H1 (cell line): Measurements from ENCODE around the gene PYGB. TPM values are rescaled to one million over a fixed set of nuclear protein-coding genes. Genes with fewer than 3 reads are reported as not detected.

ENCODE experiments used
- CTCF ChIA-PET: fragments of 300-600 bp; sonication (Branson Sonifier 250); formaldehyde crosslinking; loops from one replicate; lab custom pipeline; 2021; ENCODE audit not compliant: partially characterized antibody; lab: Charles Lee
- POLR2A ChIA-PET: fragments of 300-600 bp; sonication (Branson Sonifier 250); formaldehyde crosslinking; loops from one replicate; lab custom pipeline; 2021; ENCODE audit warnings: inconsistent platforms; ENCODE audit not compliant: partially characterized antibody; lab: Charles Lee
- DNase-seq, 2 experiments: peaks; one replicate each; pipeline versions ENCODE4 v3.0.0 to v3.0.0-alpha.2; 2010 to 2022; ENCODE audit warnings: low spot score in 2 of 2, low read depth in 1 of 2, mixed read lengths in 1 of 2
- FAIRE-seq: peaks from 2 replicates; lab custom pipeline; 2011; peaks lifted over from hg19 to GRCh38; lab: Jason Lieb, UNC
- H2AFZ ChIP-seq: 2 replicates; pipeline ENCODE4 v1.8.1; 2012; ENCODE audit warnings: low read length, inconsistent platforms
- H2AK5ac ChIP-seq: 2 replicates; pipeline ENCODE4 v1.6.1; 2013; ENCODE audit warnings: low read depth, low read length
- H2BK120ac ChIP-seq: replicated peaks from 2 replicates; pipeline ENCODE3; 2013; ENCODE audit warnings: low read depth, low read length, inconsistent platforms
- H2BK12ac ChIP-seq: 2 replicates; pipeline ENCODE4 v1.6.1; 2013; ENCODE audit warnings: low read depth, low read length
- H2BK15ac ChIP-seq: 2 replicates; pipeline ENCODE4 v1.6.1; 2013; ENCODE audit warnings: low read length
- H2BK20ac ChIP-seq: 2 replicates; pipeline ENCODE4 v1.6.1; 2013; ENCODE audit warnings: low read length
- H2BK5ac ChIP-seq: 2 replicates; pipeline ENCODE4 v1.6.1; 2013; ENCODE audit warnings: low read depth, low read length
- H3K14ac ChIP-seq: 2 replicates; pipeline ENCODE4 v1.6.1; 2013; ENCODE audit warnings: inconsistent platforms; ENCODE audit not compliant: insufficient read length
- H3K18ac ChIP-seq: 2 replicates; pipeline ENCODE4 v1.6.1; 2013; ENCODE audit warnings: low read length; ENCODE audit errors: extremely low read depth
- H3K23ac ChIP-seq: 2 replicates; pipeline ENCODE4 v1.6.1; 2013; ENCODE audit warnings: inconsistent platforms; ENCODE audit not compliant: insufficient read length
- H3K23me2 ChIP-seq: 2 replicates; pipeline ENCODE4 v1.6.1; 2013; ENCODE audit warnings: low read depth, low read length
- H3K27ac ChIP-seq: 2 replicates; pipeline ENCODE4 v1.6.1; 2011; ENCODE audit warnings: low read depth, low read length, inconsistent platforms
- H3K27me3 ChIP-seq, 4 experiments: replicated peaks in 1 of 4; 1 replicate in 1 of 4; 2 replicates in 3 of 4; pipeline versions ENCODE4 v1.6.1 to v1.8.1; 2011 to 2013; ENCODE audit warnings: low read length in 3 of 4, mild to moderate bottlenecking in 3 of 4, inconsistent platforms in 2 of 4, mixed read lengths in 2 of 4, moderate library complexity in 1 of 4; ENCODE audit not compliant: control insufficient read depth in 3 of 4, insufficient read depth in 3 of 4; ENCODE audit errors: extremely low read depth in 1 of 4
- H3K36me3 ChIP-seq, 4 experiments: 2 replicates each; pipeline versions ENCODE4 v1.6.1 to v1.8.1; 2011 to 2013; ENCODE audit warnings: mild to moderate bottlenecking in 4 of 4, low read length in 3 of 4, moderate library complexity in 2 of 4, control low read depth in 1 of 4, inconsistent platforms in 1 of 4; ENCODE audit not compliant: insufficient read depth in 4 of 4, control insufficient read depth in 2 of 4
- H3K4ac ChIP-seq: replicated peaks from 2 replicates; pipeline ENCODE3; 2013; ENCODE audit warnings: low read length, low read depth, mixed read lengths, inconsistent platforms; ENCODE audit not compliant: insufficient read length
- H3K4me1 ChIP-seq, 4 experiments: replicated peaks in 1 of 4; 1 replicate in 1 of 4; 2 replicates in 3 of 4; pipeline versions ENCODE4 v1.6.1 to v1.8.1; 2011 to 2013; ENCODE audit warnings: low read length in 3 of 4, inconsistent platforms in 2 of 4, mixed read lengths in 1 of 4; ENCODE audit not compliant: insufficient read depth in 4 of 4, control insufficient read depth in 3 of 4
- H3K4me2 ChIP-seq, 2 experiments: 2 replicates each; pipeline versions ENCODE4 v1.6.1 to v1.8.1; 2011 to 2013; ENCODE audit warnings: low read depth in 2 of 2, low read length in 2 of 2, control low read depth in 1 of 2, inconsistent platforms in 1 of 2, mild to moderate bottlenecking in 1 of 2; ENCODE audit not compliant: insufficient read depth in 1 of 2
- H3K4me3 ChIP-seq, 4 experiments: fragments of 200-600, 300-600 bp in 1 of 4; sonication (generic), shearing (Covaris generic), sonication (Bioruptor Twin) in 1 of 4; 2 replicates each; pipeline versions ENCODE4 v1.5.1 to v1.8.1; 2011 to 2016; ENCODE audit warnings: low read length in 4 of 4, low read depth in 3 of 4, control low read depth in 2 of 4, inconsistent platforms in 2 of 4, mild to moderate bottlenecking in 2 of 4, mixed read lengths in 1 of 4, moderate library complexity in 1 of 4; ENCODE audit not compliant: insufficient read depth in 2 of 4; ENCODE audit errors: extremely low read depth in 1 of 4
- H3K56ac ChIP-seq: replicated peaks from 2 replicates; pipeline ENCODE3; 2013; ENCODE audit warnings: low read depth, mild to moderate bottlenecking, mixed read lengths, low read length, inconsistent platforms; ENCODE audit not compliant: insufficient read length
- H3K79me1 ChIP-seq: 2 replicates; pipeline ENCODE4 v1.6.1; 2013; ENCODE audit warnings: low read depth, low read length, control low read depth
- H3K79me2 ChIP-seq, 2 experiments: 2 replicates each; pipeline versions ENCODE4 v1.6.1 to v1.8.1; 2012 to 2013; ENCODE audit warnings: low read length in 2 of 2, mild to moderate bottlenecking in 2 of 2, inconsistent platforms in 1 of 2; ENCODE audit not compliant: insufficient read depth in 2 of 2, control insufficient read depth in 1 of 2
- H3K9ac ChIP-seq, 4 experiments: replicated peaks in 1 of 4; 1 replicate in 1 of 4; 2 replicates in 3 of 4; pipeline versions ENCODE4 v1.6.1 to v1.8.1; 2011 to 2013; ENCODE audit warnings: low read depth in 3 of 4, low read length in 3 of 4, control low read depth in 2 of 4, mild to moderate bottlenecking in 2 of 4, moderate library complexity in 2 of 4, inconsistent platforms in 1 of 4; ENCODE audit errors: extremely low read depth in 1 of 4
- H3K9me3 ChIP-seq, 2 experiments: 2 replicates each; pipeline versions ENCODE4 v1.6.1 to v1.8.1; 2012 to 2013; ENCODE audit warnings: mild to moderate bottlenecking in 2 of 2, moderate library complexity in 2 of 2, control low read depth in 1 of 2, inconsistent platforms in 1 of 2, low read depth in 1 of 2, low read length in 1 of 2, mixed read lengths in 1 of 2; ENCODE audit not compliant: insufficient read depth in 2 of 2
- H4K20me1 ChIP-seq, 2 experiments: replicated peaks in 1 of 2; 2 replicates each; pipeline versions ENCODE3 to v1.8.1; 2011 to 2013; ENCODE audit warnings: inconsistent platforms in 2 of 2, low read length in 2 of 2, mild to moderate bottlenecking in 1 of 2; ENCODE audit not compliant: insufficient read depth in 2 of 2, control insufficient read depth in 1 of 2
- H4K5ac ChIP-seq: 2 replicates; pipeline ENCODE4 v1.6.1; 2013; ENCODE audit warnings: low read length, low read depth, mixed read lengths, inconsistent platforms; ENCODE audit not compliant: insufficient read length
- H4K8ac ChIP-seq: 2 replicates; pipeline ENCODE4 v1.8.0; 2013; ENCODE audit warnings: mild to moderate bottlenecking, moderate library complexity, low read length, inconsistent platforms; ENCODE audit not compliant: insufficient read depth; ENCODE audit errors: extremely low read depth
- H4K91ac ChIP-seq: replicated peaks from 2 replicates; pipeline ENCODE3; 2013; ENCODE audit warnings: low read length, mixed read lengths, inconsistent platforms; ENCODE audit not compliant: insufficient read length
- RAD21 ChIP-seq, 2 experiments: IDR thresholded peaks in 1 of 2; conservative IDR thresholded peaks in 1 of 2; 2 replicates each; pipeline ENCODE4 v1.6.1; 2011; ENCODE audit warnings: low read depth in 2 of 2, low read length in 2 of 2, improper control_type of control experiment in 1 of 2, inconsistent platforms in 1 of 2, mild to moderate bottlenecking in 1 of 2, moderate library complexity in 1 of 2
- RXRA ChIP-seq: IDR thresholded peaks from 2 replicates; pipeline ENCODE4 v1.6.1; 2011; ENCODE audit warnings: low read depth, mild to moderate bottlenecking, low read length, moderate library complexity; ENCODE audit not compliant: insufficient read depth
- WGBS, 2 experiments: shearing (Covaris generic) in 1 of 2; methylation state at CpG; one replicate each; pipeline versions ENCODE4 v1.1.6 to v1.1.7; 2013 to 2015; ENCODE audit warnings: low lambda C conversion rate in 2 of 2, mixed read lengths in 2 of 2, inconsistent platforms in 1 of 2, low coverage in 1 of 2, missing lambda C conversion rate in 1 of 2; ENCODE audit not compliant: insufficient replicate concordance in 2 of 2, insufficient coverage in 1 of 2, insufficient read length in 1 of 2; ENCODE audit errors: extremely low coverage in 1 of 2, missing lambda C conversion rate in 1 of 2; 5-methylcytosine and 5-hydroxymethylcytosine counted together
- polyA plus RNA-seq, 7 experiments: library from polyadenylated mRNA; depleted of rRNA in 3 of 7; stranded (reverse) in 5 of 7; unstranded in 2 of 7; fragments of >200 nt in 5 of 7; fragments of 200-250 nt in 2 of 7; gene quantifications; 1 replicate in 5 of 7; 2 replicates in 1 of 7; 4 replicates in 1 of 7; pipeline versions ENCODE4 v1.2.1 to v1.2.3, GENCODE V29; 2011 to 2013; ENCODE audit warnings: missing spikeins in 2 of 7, mixed read lengths in 2 of 7
- total RNA-seq: library from RNA; stranded (reverse); fragmentation: NEBNext Ultra II Directional; extraction: Animal tissue kit (Norgen Biotek cat#: 25700); gene quantifications from 2 replicates; pipeline ENCODE4 v1.2.1, GENCODE V29; 2021
- TF ChIP-seq, protein P1 (sequence below), 3 experiments: IDR thresholded peaks; 1 replicate in 2 of 3; 2 replicates in 1 of 3; pipeline versions ENCODE4 v1.5.1 to v1.6.1; 2011; ENCODE audit warnings: low read length in 3 of 3, mild to moderate bottlenecking in 3 of 3, inconsistent platforms in 2 of 3, low read depth in 1 of 3, moderate library complexity in 1 of 3; ENCODE audit not compliant: insufficient read depth in 1 of 3; ENCODE audit errors: control extremely low read depth in 1 of 3

The PYGB gene
- total and polyA plus RNA-seq, 2 of the 8 experiments (the other 6 are each of a cell fraction or from before 2014, with no cell fraction given), result 26.6 to 56.0 TPM

- CTCF ChIA-PET, result interaction anchor here (0.8 to 5.5 kb wide), 7 partner anchors 12 to 96 kb away, joined by 3 to 42 read pairs (median 6); no protein-coding TSS in a partner anchor
- Histone ChIP-seq H3K18ac (no peak overlapping the region), H3K36me3 (peaks cover 0 to 7% (median 1%) of the 10 kb centered on the region in 4 experiments; a peak in 2 of 8 replicates), H2BK120ac (no peak overlapping the region), H2BK15ac (no peak overlapping the region), H3K4ac (no peak overlapping the region), H3K9ac (no peak overlapping the region), H3K23me2 (0 out of 2 replicates have a peak, but pooled peaks cover 1% of the 10 kb centered on the region), H4K20me1 (peaks cover 0 to 3% of the 10 kb centered on the region in 2 experiments), H4K5ac (no peak overlapping the region), H2BK5ac (no peak overlapping the region), H3K4me2 (no peak overlapping the region), H2BK12ac (no peak overlapping the region), H2AFZ (no peak overlapping the region), H3K14ac (no peak overlapping the region), H4K8ac (no peak overlapping the region), H3K9me3 (peaks cover 0 to 4% of the 10 kb centered on the region in 2 experiments; a peak in 1 of 4 replicates), H2BK20ac (no peak overlapping the region), H3K79me1 (peaks cover 2% of the 10 kb centered on the region), H3K4me1 (peaks cover 0 to 3% (median 0%) of the 10 kb centered on the region in 4 experiments; a peak in 2 of 7 replicates), H3K4me3 (no peak overlapping the region), H2AK5ac (no peak overlapping the region), H3K27ac (no peak overlapping the region; the same call in 1 of the 2 replicates), H3K79me2 (peaks cover 0 to 3% of the 10 kb centered on the region in 2 experiments; a peak in 1 of 4 replicates), H3K23ac (no peak overlapping the region), H4K91ac (no peak overlapping the region), H3K27me3 (no peaks in the 10 kb centered on the region), H3K56ac (no peak overlapping the region)
- DNase-seq (no peak), FAIRE-seq (no peak)
- POLR2A ChIA-PET, result interaction anchor here (1.0 kb wide), 1 partner anchor 93 kb away, joined by 3 read pairs; the partner anchor contains the start of gene GINS1
- WGBS, 2 experiments, result 93% methylated on average over 17 of the region's 17 CpGs; no CpG with 5 or more reads in 1 of the 2 experiments
- TF ChIP-seq, protein P1, sequence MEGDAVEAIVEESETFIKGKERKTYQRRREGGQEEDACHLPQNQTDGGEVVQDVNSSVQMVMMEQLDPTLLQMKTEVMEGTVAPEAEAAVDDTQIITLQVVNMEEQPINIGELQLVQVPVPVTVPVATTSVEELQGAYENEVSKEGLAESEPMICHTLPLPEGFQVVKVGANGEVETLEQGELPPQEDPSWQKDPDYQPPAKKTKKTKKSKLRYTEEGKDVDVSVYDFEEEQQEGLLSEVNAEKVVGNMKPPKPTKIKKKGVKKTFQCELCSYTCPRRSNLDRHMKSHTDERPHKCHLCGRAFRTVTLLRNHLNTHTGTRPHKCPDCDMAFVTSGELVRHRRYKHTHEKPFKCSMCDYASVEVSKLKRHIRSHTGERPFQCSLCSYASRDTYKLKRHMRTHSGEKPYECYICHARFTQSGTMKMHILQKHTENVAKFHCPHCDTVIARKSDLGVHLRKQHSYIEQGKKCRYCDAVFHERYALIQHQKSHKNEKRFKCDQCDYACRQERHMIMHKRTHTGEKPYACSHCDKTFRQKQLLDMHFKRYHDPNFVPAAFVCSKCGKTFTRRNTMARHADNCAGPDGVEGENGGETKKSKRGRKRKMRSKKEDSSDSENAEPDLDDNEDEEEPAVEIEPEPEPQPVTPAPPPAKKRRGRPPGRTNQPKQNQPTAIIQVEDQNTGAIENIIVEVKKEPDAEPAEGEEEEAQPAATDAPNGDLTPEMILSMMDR (IDR thresholded peaks at IDR 0.05; ENCODE audit: control extremely low read depth in 1 of 3, insufficient read depth in 1 of 3, low read depth in 1 of 3, low read length in 3 of 3), result peak in 1 of 3 experiments; percentile 22; a peak in 1 of 4 replicates
- TF ChIP-seq RAD21 (IDR thresholded peaks at IDR 0.05 in 1 of 2, conservative IDR thresholded peaks at IDR 0.05 in 1 of 2; ENCODE audit: low read depth in 2 of 2, low read length in 2 of 2) (peak in 1 of 2 experiments; percentile 12; a peak in 1 of 4 replicates), RXRA (no peak)
Measured at GRCh38 chr20:25314497-25315417, 66.9 kb downstream of the PYGB start.
